HG02981 (cell line): ENCODE data around the gene ADCY1.

Source experiments
- ATAC-seq: cut with Tn5 transposase; IDR thresholded peaks from one replicate; pipeline ENCODE4 v1.9.1; 2021; ENCODE audit warnings: mild to moderate bottlenecking, moderate library complexity; ENCODE audit not compliant: unreplicated experiment

Gene ADCY1

DNA sequence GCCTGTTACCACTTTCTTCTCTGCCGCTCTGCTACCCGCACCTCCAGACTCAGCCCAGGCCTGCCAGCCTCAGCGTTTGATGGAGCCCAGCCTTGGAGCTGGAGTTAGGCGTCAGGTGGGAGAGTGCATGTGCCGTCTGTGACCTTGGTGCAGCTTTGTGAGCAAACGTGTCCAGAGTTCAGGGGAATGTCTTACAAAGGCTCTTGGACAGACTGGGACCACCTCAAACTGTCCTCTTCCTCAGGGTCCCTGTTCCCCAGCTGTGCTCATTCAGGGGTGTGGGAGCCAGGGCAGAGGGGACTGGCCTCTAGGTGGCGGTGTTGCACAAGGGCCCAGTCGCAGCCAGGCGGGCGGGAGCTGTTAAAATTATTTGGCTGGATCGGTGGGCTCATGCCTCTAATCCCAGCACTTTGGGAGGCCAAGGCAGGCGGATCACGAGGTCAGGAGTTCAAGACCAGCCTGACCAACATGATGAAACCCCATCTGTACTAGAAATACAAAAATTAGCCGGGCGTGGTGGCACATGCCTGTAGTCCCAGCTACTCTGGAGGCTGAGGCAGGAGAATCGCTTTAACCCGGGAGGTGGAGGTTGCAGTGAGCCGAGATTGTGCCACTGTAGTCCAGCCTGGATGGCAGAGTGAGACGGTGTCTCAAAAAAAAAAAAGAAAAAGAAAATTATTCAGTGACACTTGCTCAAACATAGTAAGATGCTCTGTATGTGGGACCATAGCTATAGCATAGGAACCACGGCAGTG is 89.2 kb downstream of the ADCY1 start:
- no peak for ATAC-seq

GRCh38 chr7:45663965-45664633 is 89.9 kb downstream of the ADCY1 start:
- no peak for ATAC-seq

DNA sequence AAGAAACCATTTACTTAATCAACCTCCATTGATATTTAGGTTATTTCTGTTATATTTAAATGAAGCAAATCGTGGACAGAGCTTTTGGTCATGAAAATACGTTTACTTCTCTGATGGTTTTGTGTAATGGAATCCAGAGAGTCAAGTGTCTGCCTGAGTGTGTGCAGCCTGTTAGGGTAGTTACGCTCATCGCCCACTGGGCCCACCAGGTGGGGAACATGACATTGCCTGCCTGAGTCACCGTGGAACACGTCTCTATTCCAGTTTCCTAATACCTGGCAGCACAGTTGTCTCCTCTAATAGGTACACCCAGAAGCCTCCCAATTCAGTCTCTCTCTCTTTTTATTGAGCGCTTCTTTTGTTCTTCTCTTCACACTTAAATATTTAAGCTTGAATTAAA is 91.0 kb downstream of the ADCY1 start:
- no peak for ATAC-seq

DNA sequence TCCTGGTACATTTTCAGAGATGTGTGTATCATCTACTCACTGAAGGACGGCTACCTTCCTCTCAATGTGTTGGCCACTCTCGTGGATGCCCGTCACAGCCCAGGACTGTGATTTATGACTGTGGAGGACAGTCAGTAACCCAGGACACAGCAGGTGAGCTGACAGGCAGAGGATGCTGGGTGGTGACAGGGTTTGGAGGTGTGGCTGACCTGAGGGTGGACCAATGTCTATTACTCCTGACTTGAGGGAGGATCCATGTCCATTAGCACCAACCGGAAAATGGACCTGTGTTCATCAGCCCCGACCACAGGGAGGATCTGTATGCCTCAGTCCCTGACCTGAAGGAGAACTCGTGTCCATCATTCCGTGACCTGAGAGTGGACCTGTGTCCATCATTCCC is 96.1 kb downstream of the ADCY1 start:
- ATAC-seq: no peak

DNA sequence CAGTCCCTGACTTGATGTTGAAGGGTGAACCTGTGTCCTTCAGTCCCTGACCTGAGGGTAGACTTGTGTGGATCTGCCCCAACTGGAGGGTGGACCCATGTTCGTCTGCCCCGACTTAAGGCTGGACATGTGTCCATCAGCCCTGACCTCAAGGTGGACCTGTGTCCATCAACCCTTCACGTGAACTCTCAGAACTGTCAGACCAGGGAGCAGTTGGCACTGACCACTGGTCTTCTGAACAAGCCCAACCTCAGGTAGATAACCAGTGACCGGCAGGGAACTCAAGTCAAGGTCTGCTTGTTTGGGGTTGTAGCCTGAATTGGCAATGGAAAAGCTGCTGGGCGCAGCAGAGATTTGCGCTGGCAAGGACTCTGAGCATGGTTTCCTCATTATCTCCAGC is 96.5 kb downstream of the ADCY1 start:
- ATAC-seq: no peak

GRCh38 chr7:45677311-45677900 is 103.2 kb downstream of the ADCY1 start:
- no peak for ATAC-seq

- no peak for ATAC-seq
These were observed 105.3 kb downstream of the ADCY1 start for GRCh38 chr7:45679516-45679915.

- no peak for ATAC-seq
These were observed 106.6 kb downstream of the ADCY1 start for GRCh38 chr7:45680776-45681175.

DNA sequence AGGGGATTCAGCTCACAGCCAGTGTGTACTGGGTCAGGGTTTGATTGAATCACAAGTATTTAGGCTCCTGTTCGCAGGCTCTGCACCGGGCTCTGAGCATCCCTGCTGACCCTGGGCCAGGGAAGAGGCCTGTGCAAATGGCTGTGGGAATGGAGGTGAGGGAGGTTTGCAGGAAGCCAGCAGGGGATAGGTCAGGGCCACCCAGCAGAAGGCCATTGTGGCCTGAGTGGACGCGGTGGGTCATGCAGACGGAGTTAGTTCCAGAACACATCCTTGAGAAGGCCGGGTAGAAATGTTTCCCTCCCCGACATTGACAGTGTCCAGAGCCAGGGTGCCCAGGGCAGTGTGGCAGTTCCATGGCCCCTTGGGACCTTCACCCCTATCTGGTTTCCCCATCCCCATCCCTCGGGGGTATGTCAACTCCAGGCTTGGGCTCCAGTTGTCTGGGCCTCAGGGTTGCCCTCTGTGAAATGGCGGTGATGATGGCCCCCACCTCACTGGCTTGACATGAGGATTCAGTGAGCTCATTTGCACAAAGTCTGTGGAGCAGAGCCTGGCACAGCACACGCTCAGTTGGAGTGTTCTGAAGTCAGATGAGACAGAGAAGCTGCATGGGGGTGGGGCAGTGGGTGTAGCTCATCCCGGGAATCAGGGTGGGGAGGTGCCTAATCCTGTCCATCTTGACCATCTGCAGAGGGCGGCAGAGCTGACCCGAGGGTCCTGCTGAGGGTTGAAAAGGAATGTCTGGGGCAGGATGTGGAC is 107.6 kb downstream of the ADCY1 start:
- no peak for ATAC-seq

- no peak for ATAC-seq
These were observed 108.2 kb downstream of the ADCY1 start for GRCh38 chr7:45682358-45682735.

GRCh38 chr7:45682836-45683555 is 108.8 kb downstream of the ADCY1 start:
- ATAC-seq: no peak

GRCh38 chr7:45683556-45684148 is 109.5 kb downstream of the ADCY1 start:
- no peak for ATAC-seq

GRCh38 chr7:45684910-45685618 is 110.9 kb downstream of the ADCY1 start:
- no peak for ATAC-seq

GRCh38 chr7:45685619-45686240 is 111.6 kb downstream of the ADCY1 start:
- ATAC-seq: no peak

DNA sequence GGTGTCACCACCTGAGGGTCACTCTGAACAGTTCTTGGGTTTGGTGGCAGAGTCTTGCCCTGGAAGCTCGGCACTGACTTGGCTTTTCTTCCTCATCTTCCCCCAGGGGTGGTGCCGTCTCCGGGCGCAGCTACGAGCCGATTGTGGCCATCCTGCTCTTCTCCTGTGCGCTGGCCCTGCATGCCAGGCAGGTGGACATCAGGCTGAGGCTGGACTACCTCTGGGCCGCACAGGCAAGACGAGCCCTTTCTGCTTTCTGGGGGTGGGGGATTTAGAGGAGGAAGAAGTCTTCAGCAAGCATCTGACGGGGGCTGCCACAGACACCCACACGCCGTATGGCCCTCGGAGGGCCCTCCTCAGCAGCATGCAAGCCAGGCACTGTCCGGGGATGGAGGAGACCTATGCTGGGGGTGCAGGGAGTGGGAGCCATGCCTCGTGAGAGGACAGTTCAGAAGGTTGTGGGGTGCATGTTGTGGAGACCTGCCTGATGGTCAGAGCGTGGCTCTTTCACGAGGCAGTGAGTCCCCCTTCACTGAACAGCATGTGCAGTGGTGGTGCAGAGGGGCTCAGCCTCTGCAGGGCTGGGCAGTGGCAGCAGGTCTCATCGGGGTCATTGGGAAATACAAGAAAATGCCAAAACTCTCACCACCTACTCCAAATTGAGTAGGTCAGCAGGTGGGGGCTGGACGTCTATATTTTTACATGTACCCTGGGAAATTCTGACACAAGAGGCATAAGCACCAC is 112.4 kb downstream of the ADCY1 start:
- no peak for ATAC-seq

GRCh38 chr7:45687185-45687560 is 113.0 kb downstream of the ADCY1 start:
- no peak for ATAC-seq

DNA sequence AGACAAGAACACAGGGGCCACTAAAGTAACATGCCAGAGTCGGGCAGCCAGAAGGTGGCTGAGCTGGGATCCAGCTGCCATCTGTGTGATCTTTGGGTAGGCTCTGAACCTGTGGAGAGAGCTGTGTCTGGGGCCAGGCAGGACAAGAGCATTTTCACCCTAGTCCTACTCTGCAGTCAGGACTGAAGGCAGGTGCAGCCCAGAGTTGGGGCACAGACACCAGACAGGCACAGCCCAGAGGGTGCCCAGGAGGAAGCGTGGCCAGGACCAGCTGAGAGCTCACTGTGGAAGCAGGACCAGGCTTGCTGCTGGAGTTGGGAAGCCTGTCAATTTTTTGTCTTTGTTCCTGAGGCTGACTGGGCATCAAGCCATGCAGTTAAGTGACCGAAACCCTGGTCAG is 113.6 kb downstream of the ADCY1 start:
- ATAC-seq: no peak

DNA sequence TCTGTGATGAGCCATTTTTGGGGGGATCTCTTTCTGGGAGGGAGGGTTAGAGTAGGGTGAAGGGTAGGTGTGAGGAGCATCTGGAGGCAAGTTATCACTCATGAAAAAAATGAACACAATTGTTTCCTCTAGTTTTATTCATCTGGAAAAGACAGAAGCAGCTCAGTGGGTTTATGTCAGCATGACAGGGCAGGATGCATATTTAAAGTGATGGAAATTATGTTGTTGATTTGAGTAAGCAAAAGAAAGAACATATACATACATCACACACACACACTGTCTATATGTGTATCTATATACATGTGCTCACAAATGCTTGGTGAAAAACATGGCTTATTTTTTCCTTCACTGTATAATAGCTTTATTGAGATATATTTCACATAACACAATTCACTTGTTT is 114.2 kb downstream of the ADCY1 start:
- ATAC-seq: no peak
